A549 (cell line): ENCODE data around the gene UNKL. TPM values are rescaled to one million over a fixed set of nuclear protein-coding genes. Genes with fewer than 3 reads are reported as not detected.

Experiments
- ATAC-seq, 2 experiments: fragments of 200-7000 bp in 1 of 2; fragments of >200 bp in 1 of 2; cut with Nextera tagmentation in 1 of 2; cut with Tn5 transposase in 1 of 2; 3 replicates each; pipeline versions ENCODE4 v1.8.0 to v1.9.1; 2018 to 2020; ENCODE audit warnings: mild to moderate bottlenecking in 1 of 2, moderate library complexity in 1 of 2
- CTCF ChIA-PET: fragments of 300-600 bp; sonication (Branson Sonifier 250); formaldehyde crosslinking; extraction: SDS; loops from one replicate; lab custom pipeline; 2021; ENCODE audit warnings: antibody characterized with exemption, inconsistent platforms; lab: Yijun Ruan, JAX
- POLR2A ChIA-PET: fragments of 350-600 bp; formaldehyde crosslinking; extraction: SDS; loops from one replicate; lab custom pipeline; 2021; ENCODE audit warnings: antibody characterized with exemption, inconsistent platforms; lab: Yijun Ruan, JAX
- DNase-seq, 2 experiments: peaks; one replicate each; pipeline versions ENCODE4 v3.0.0 to v3.0.0-alpha.2; 2011 to 2016; ENCODE audit warnings: low read depth in 1 of 2, low spot score in 1 of 2
- FAIRE-seq: peaks from 2 replicates; lab custom pipeline; 2011; peaks lifted over from hg19 to GRCh38; lab: Jason Lieb, UNC
- H3K27ac ChIP-seq, 2 experiments: fragments of >200 bp; sonication (Bioruptor Twin); formaldehyde crosslinking; 3 replicates each; pipeline ENCODE4 v1.5.1; 2016 to 2017
- H3K4me1 ChIP-seq: fragments of >200 bp; sonication (Bioruptor Twin); formaldehyde crosslinking; 3 replicates; pipeline ENCODE4 v1.6.1; 2016
- H3K4me2 ChIP-seq: fragments of >200 bp; sonication (Bioruptor Twin); formaldehyde crosslinking; 3 replicates; pipeline ENCODE4 v1.6.1; 2016
- H3K4me3 ChIP-seq: fragments of >200 bp; sonication (Bioruptor Twin); formaldehyde crosslinking; 3 replicates; pipeline ENCODE4 v1.5.1; 2016
- H3K9me3 ChIP-seq: fragments of >200 bp; sonication (Bioruptor Twin); formaldehyde crosslinking; 3 replicates; pipeline ENCODE4 v1.6.1; 2016
- BCL3 ChIP-seq: fragments of >200 bp; sonication (Bioruptor Twin); formaldehyde crosslinking; IDR thresholded peaks from 3 replicates; pipeline ENCODE4 v1.6.1; 2016
- BHLHE40 ChIP-seq: IDR thresholded peaks from 2 replicates; pipeline ENCODE4 v1.6.1; 2012; ENCODE audit warnings: low read depth, low read length, inconsistent platforms
- CEBPB ChIP-seq, 2 experiments: fragments of >200 bp in 1 of 2; sonication (Bioruptor Twin) in 1 of 2; formaldehyde crosslinking in 1 of 2; IDR thresholded peaks; 2 replicates each; pipeline ENCODE4 v1.6.1; 2012 to 2016
- E2F6 ChIP-seq: IDR thresholded peaks from 2 replicates; pipeline ENCODE4 v1.6.1; 2012; ENCODE audit warnings: low read depth, borderline replicate concordance
- EP300 ChIP-seq, 2 experiments: fragments of >200 bp; sonication (Bioruptor Twin); formaldehyde crosslinking; IDR thresholded peaks; 2 replicates in 1 of 2; 3 replicates in 1 of 2; pipeline ENCODE4 v1.6.1; 2016 to 2017
- HEYL ChIP-seq: fragments of 250-450 bp; sonication (Bioruptor Pico); IDR thresholded peaks from 2 replicates; pipeline ENCODE4 v1.8.0; 2021; ENCODE audit warnings: mild to moderate bottlenecking, moderate library complexity
- HMGXB4 ChIP-seq: fragments of 250-450 bp; sonication (Bioruptor Pico); IDR thresholded peaks from 2 replicates; pipeline ENCODE4 v1.5.0; 2021; ENCODE audit warnings: mild to moderate bottlenecking, moderate library complexity, borderline replicate concordance
- HOXA7 ChIP-seq: fragments of 250-450 bp; sonication (Bioruptor Pico); IDR thresholded peaks from 2 replicates; pipeline ENCODE4 v1.5.0; 2020; ENCODE audit warnings: mild to moderate bottlenecking, moderate library complexity
- JUN ChIP-seq, 2 experiments: fragments of >200 bp; sonication (Bioruptor Twin); formaldehyde crosslinking; IDR thresholded peaks; 2 replicates in 1 of 2; 3 replicates in 1 of 2; pipeline ENCODE4 v1.6.1; 2016 to 2017
- JUNB ChIP-seq: fragments of >200 bp; sonication (Bioruptor Twin); formaldehyde crosslinking; IDR thresholded peaks from 2 replicates; pipeline ENCODE4 v1.6.1; 2016
- MYC ChIP-seq: IDR thresholded peaks from 2 replicates; pipeline ENCODE4 v1.6.1; 2012; ENCODE audit warnings: mild to moderate bottlenecking, inconsistent platforms, low read length, improper control_type of control experiment, borderline replicate concordance
- PBX3 ChIP-seq: IDR thresholded peaks from 2 replicates; pipeline ENCODE4 v1.6.1; 2012
- PHF8 ChIP-seq: fragments of 200-600 bp; sonication (generic); IDR thresholded peaks from 2 replicates; pipeline ENCODE4 v1.6.1; 2016; ENCODE audit warnings: low read depth, mild to moderate bottlenecking, antibody characterized with exemption, moderate library complexity, borderline replicate concordance
- RAD21 ChIP-seq, 2 experiments: fragments of >200 bp in 1 of 2; sonication (Bioruptor Twin) in 1 of 2; formaldehyde crosslinking in 1 of 2; IDR thresholded peaks in 1 of 2; conservative IDR thresholded peaks in 1 of 2; 2 replicates in 1 of 2; 3 replicates in 1 of 2; pipeline ENCODE4 v1.6.1; 2012 to 2018; ENCODE audit warnings: inconsistent platforms in 1 of 2
- RARB ChIP-seq: fragments of 250-450 bp; sonication (Bioruptor Pico); IDR thresholded peaks from 2 replicates; pipeline ENCODE4 v1.8.0; 2021; ENCODE audit warnings: mild to moderate bottlenecking, moderate library complexity
- RNF2 ChIP-seq: fragments of 200-600 bp; sonication (generic); IDR thresholded peaks from 2 replicates; pipeline ENCODE4 v1.6.1; 2016; ENCODE audit warnings: low read depth, mild to moderate bottlenecking, antibody characterized with exemption, moderate library complexity, borderline replicate concordance
- SREBF2 ChIP-seq: fragments of 450-650 bp; IDR thresholded peaks from 2 replicates; pipeline ENCODE4 v1.6.1; 2014; ENCODE audit warnings: mild to moderate bottlenecking, moderate library complexity
- USF2 ChIP-seq: fragments of 450-650 bp; IDR thresholded peaks from 2 replicates; pipeline ENCODE4 v1.6.1; 2014; ENCODE audit warnings: antibody characterized with exemption
- ZC3H11A ChIP-seq: fragments of 450-650 bp; IDR thresholded peaks from 2 replicates; pipeline ENCODE4 v1.6.1; 2014; ENCODE audit warnings: antibody characterized with exemption, mild to moderate bottlenecking
- ZFP36 ChIP-seq: fragments of 450-650 bp; IDR thresholded peaks from 2 replicates; pipeline ENCODE4 v1.6.1; 2014; ENCODE audit warnings: borderline replicate concordance; ENCODE audit not compliant: partially characterized antibody
- WGBS: methylation state at CpG from one replicate; pipeline ENCODE4 v1.1.6; 2017; ENCODE audit errors: missing lambda C conversion rate; 5-methylcytosine and 5-hydroxymethylcytosine counted together
- polyA plus RNA-seq, 4 experiments: library from polyadenylated mRNA; depleted of rRNA in 3 of 4; stranded (reverse); fragments of >200 nt; fragmentation: RNase III in 1 of 4; extraction: RNeasy Plus Mini Kit Qiagen cat#74134 plus additional on column Dnase treatment in 1 of 4; gene quantifications; 2 replicates in 3 of 4; 3 replicates in 1 of 4; pipeline ENCODE4 v1.2.3, GENCODE V29; 2011 to 2017

The UNKL gene
- polyA plus RNA-seq, 2 of the 4 experiments (the other 2 are of a cell fraction), result 20.7 to 37.6 TPM

- Histone ChIP-seq H3K9me3 (no peaks in the 10 kb centered on the region), H3K27ac (no peak overlapping the region), H3K4me1 (no peaks in the 10 kb centered on the region), H3K4me2 (no peak overlapping the region), H3K4me3 (no peak overlapping the region)
- no peak for TF ChIP-seq SREBF2
- no peak for TF ChIP-seq JUN (IDR thresholded peaks at IDR 0.05)
- TF ChIP-seq E2F6, result no peak
- TF ChIP-seq PHF8, result no peak
- TF ChIP-seq RNF2, result no peak
- no peak for TF ChIP-seq JUNB
- TF ChIP-seq USF2, result no peak
- no peak for TF ChIP-seq RAD21 (conservative IDR thresholded peaks at IDR 0.05 in 1 of 2, IDR thresholded peaks at IDR 0.05 in 1 of 2)
- no peak for TF ChIP-seq HOXA7 (CRISPR knock-in tag)
- TF ChIP-seq HMGXB4 (CRISPR knock-in tag), result no peak
- TF ChIP-seq HEYL, result no peak
- TF ChIP-seq RARB (CRISPR knock-in tag), result no peak
- no peak for TF ChIP-seq BCL3
- no peak for TF ChIP-seq CEBPB (IDR thresholded peaks at IDR 0.05)
- TF ChIP-seq EP300 (IDR thresholded peaks at IDR 0.05), result no peak
- no peak for TF ChIP-seq BHLHE40
- TF ChIP-seq ZC3H11A, result no peak
- TF ChIP-seq ZFP36, result no peak
- no peak for TF ChIP-seq MYC
- ChIA-PET POLR2A (no interaction called here), CTCF (interaction anchor here (0.5 to 1.5 kb wide), 4 partner anchors 10 to 341 kb away, joined by 3 to 5 read pairs (median 4); no protein-coding TSS in a partner anchor)
- FAIRE-seq (no peak), ATAC-seq (no peak), DNase-seq (no peak)
- WGBS, result 88% methylated on average over 9 of the region's 9 CpGs
Observed at GRCh38 chr16:1398351-1398750, 16.2 kb downstream of the UNKL start.

- WGBS, result 92% methylated on average over 17 of the region's 21 CpGs
- ChIA-PET CTCF (interaction anchor here (0.9 to 1.5 kb wide), 3 partner anchors 10 to 34 kb away, joined by 3 to 5 read pairs (median 4); no protein-coding TSS in a partner anchor), POLR2A (no interaction called here)
- no peaks in the 10 kb centered on the region for H3K4me1 ChIP-seq
- TF ChIP-seq PBX3, result no peak
- DNase-seq (no peak), FAIRE-seq (no peak), ATAC-seq (no peak)
- H3K27ac ChIP-seq, result no peak overlapping the region
- H3K4me3 ChIP-seq, result no peak overlapping the region
- no peak overlapping the region for H3K4me2 ChIP-seq
- H3K9me3 ChIP-seq, result no peaks in the 10 kb centered on the region
Observed at GRCh38 chr16:1397779-1398178, 16.7 kb downstream of the UNKL start.
